ENCODE data around the gene LMNTD1.

Gene LMNTD1

GRCh38 chr12:25502118-25502517 lies 51.0 kb downstream of the LMNTD1 start:
- Histone ChIP-seq H3K4me1 (no peaks in the 10 kb centered on the region), H3K27ac (no peak overlapping the region), H3K4me2 (ENCODE audit: low read length) (no peak overlapping the region), H3K9me3 (ENCODE audit: control insufficient read depth, low read length) (no peaks in the 10 kb centered on the region), H3K79me2 (no peaks in the 10 kb centered on the region), H3K9ac (no peak overlapping the region), H2AFZ (no peak overlapping the region), H3K4me3 (ENCODE audit: low read depth, low read length) (no peak overlapping the region), H3K27me3 (ENCODE audit: control insufficient read depth, insufficient read depth, low read length) (no peaks in the 10 kb centered on the region), H3K36me3 (ENCODE audit: control insufficient read depth, insufficient read depth, low read length) (no peaks in the 10 kb centered on the region)
- TF ChIP-seq CTCF (IDR thresholded peaks at IDR 0.05), result no peak

- Histone ChIP-seq H3K27ac (no peak overlapping the region), H3K9ac (no peak overlapping the region), H3K36me3 (ENCODE audit: control insufficient read depth, insufficient read depth, low read length) (no peaks in the 10 kb centered on the region), H3K4me2 (ENCODE audit: low read length) (no peak overlapping the region), H2AFZ (no peak overlapping the region), H3K4me1 (no peaks in the 10 kb centered on the region), H3K27me3 (ENCODE audit: control insufficient read depth, insufficient read depth, low read length) (no peaks in the 10 kb centered on the region), H3K4me3 (ENCODE audit: low read depth, low read length) (no peak overlapping the region), H3K9me3 (ENCODE audit: control insufficient read depth, low read length) (no peaks in the 10 kb centered on the region), H3K79me2 (no peaks in the 10 kb centered on the region)
- no peak for TF ChIP-seq CTCF (IDR thresholded peaks at IDR 0.05)
Observed at GRCh38 chr12:25501549-25501948, 51.5 kb downstream of the LMNTD1 start.

GRCh38 chr12:25500651-25501050 lies 52.4 kb downstream of the LMNTD1 start:
- no peak for TF ChIP-seq CTCF (IDR thresholded peaks at IDR 0.05)
- Histone ChIP-seq H3K4me2 (ENCODE audit: low read length) (no peak overlapping the region), H3K9ac (no peak overlapping the region), H2AFZ (no peak overlapping the region), H3K4me1 (no peaks in the 10 kb centered on the region), H3K79me2 (no peaks in the 10 kb centered on the region), H3K4me3 (ENCODE audit: low read depth, low read length) (no peak overlapping the region), H3K36me3 (ENCODE audit: control insufficient read depth, insufficient read depth, low read length) (no peaks in the 10 kb centered on the region), H3K9me3 (ENCODE audit: control insufficient read depth, low read length) (no peaks in the 10 kb centered on the region), H3K27ac (no peak overlapping the region), H3K27me3 (ENCODE audit: control insufficient read depth, insufficient read depth, low read length) (no peaks in the 10 kb centered on the region)

GRCh38 chr12:25497021-25497420 lies 56.1 kb downstream of the LMNTD1 start:
- no peak overlapping the region for H3K27ac ChIP-seq
- H3K4me2 ChIP-seq (ENCODE audit: low read length), result no peak overlapping the region
- no peaks in the 10 kb centered on the region for H3K9me3 ChIP-seq (ENCODE audit: control insufficient read depth, low read length)
- no peak overlapping the region for H3K4me3 ChIP-seq (ENCODE audit: low read depth, low read length)
- H2AFZ ChIP-seq, result no peak overlapping the region
- no peaks in the 10 kb centered on the region for H3K4me1 ChIP-seq
- H3K27me3 ChIP-seq (ENCODE audit: control insufficient read depth, insufficient read depth, low read length), result no peaks in the 10 kb centered on the region
- no peak for TF ChIP-seq CTCF (IDR thresholded peaks at IDR 0.05)
- H3K36me3 ChIP-seq (ENCODE audit: control insufficient read depth, insufficient read depth, low read length), result no peaks in the 10 kb centered on the region
- H3K79me2 ChIP-seq, result no peaks in the 10 kb centered on the region
- H3K9ac ChIP-seq, result no peak overlapping the region

- Histone ChIP-seq H3K4me2 (ENCODE audit: low read length) (no peak overlapping the region), H3K79me2 (no peaks in the 10 kb centered on the region), H3K9me3 (ENCODE audit: control insufficient read depth, low read length) (no peaks in the 10 kb centered on the region), H3K36me3 (ENCODE audit: control insufficient read depth, insufficient read depth, low read length) (no peaks in the 10 kb centered on the region), H3K27me3 (ENCODE audit: control insufficient read depth, insufficient read depth, low read length) (no peaks in the 10 kb centered on the region), H3K4me3 (ENCODE audit: low read depth, low read length) (no peak overlapping the region), H3K4me1 (no peaks in the 10 kb centered on the region), H2AFZ (no peak overlapping the region), H3K9ac (no peak overlapping the region), H3K27ac (no peak overlapping the region)
- TF ChIP-seq CTCF (IDR thresholded peaks at IDR 0.05), result no peak
Observed at GRCh38 chr12:25496098-25496587, 56.9 kb downstream of the LMNTD1 start.
